NCI-H2107 treated with DMSO at 0.1 percent for 48 hours (cell line): Measurements from ENCODE around the gene TGM2.

Experiments used
- DNase-seq: peaks from one replicate; lab custom pipeline; 2025; ENCODE audit not compliant: unreplicated experiment; lab: John Stamatoyannopoulos, UW

TGM2 gene

GRCh38 chr20:38146628-38147027 lies 18.4 kb downstream of the TGM2 start:
- DNase-seq, result no peak

GRCh38 chr20:38146156-38146555 lies 18.9 kb downstream of the TGM2 start:
- no peak for DNase-seq

GRCh38 chr20:38145729-38146075 lies 19.4 kb downstream of the TGM2 start:
- no peak for DNase-seq

- no peak for DNase-seq
Observed at GRCh38 chr20:38144974-38145728, 19.9 kb downstream of the TGM2 start.

GRCh38 chr20:38144598-38144973 lies 20.5 kb downstream of the TGM2 start:
- no peak for DNase-seq

GRCh38 chr20:38143646-38144554 lies 21.2 kb downstream of the TGM2 start:
- no peak for DNase-seq

- no peak for DNase-seq
Observed at GRCh38 chr20:38143238-38143645, 21.8 kb downstream of the TGM2 start.

- no peak for DNase-seq
Observed at GRCh38 chr20:38141889-38142494, 23.1 kb downstream of the TGM2 start.

- DNase-seq, result no peak
Observed at GRCh38 chr20:38141204-38141888, 23.7 kb downstream of the TGM2 start.

GRCh38 chr20:38139977-38140753 lies 24.9 kb downstream of the TGM2 start:
- no peak for DNase-seq

- no peak for DNase-seq
Observed at GRCh38 chr20:38139156-38139912, 25.7 kb downstream of the TGM2 start.

GRCh38 chr20:38138086-38138778 lies 26.8 kb downstream of the TGM2 start:
- DNase-seq, result no peak

GRCh38 chr20:38137441-38138037 lies 27.5 kb downstream of the TGM2 start:
- DNase-seq, result no peak

GRCh38 chr20:38136421-38137245 lies 28.4 kb downstream of the TGM2 start:
- no peak for DNase-seq

- DNase-seq, result no peak
Observed at GRCh38 chr20:38135651-38136420, 29.2 kb downstream of the TGM2 start.

GRCh38 chr20:38135271-38135650 lies 29.8 kb downstream of the TGM2 start:
- DNase-seq, result no peak
